SK-N-SH (cell line): ENCODE data around the gene CCDC188. TPM values are rescaled to one million over a fixed set of nuclear protein-coding genes. Genes with fewer than 3 reads are reported as not detected.

Experiments
- CTCF ChIA-PET: fragments of 300-600, 350-600 bp; formaldehyde crosslinking; extraction: SDS; loops from one replicate; lab custom pipeline; 2021; lab: Yijun Ruan, JAX
- POLR2A ChIA-PET: fragments of 350-600 bp; sonication (Branson Sonifier 250); formaldehyde crosslinking; extraction: SDS; loops from one replicate; lab custom pipeline; 2020; ENCODE audit warnings: antibody characterized with exemption, inconsistent platforms; lab: Yijun Ruan, JAX
- DNase-seq: peaks from one replicate; pipeline ENCODE4 v3.0.0; 2012
- H2AFZ ChIP-seq: fragments of 200-600 bp; sonication (generic); 2 replicates; pipeline ENCODE4 v1.8.1; 2016; ENCODE audit warnings: antibody characterized with exemption, mild to moderate bottlenecking, low read depth
- H3F3A ChIP-seq: fragments of 200-600 bp; sonication (generic); replicated peaks from 2 replicates; pipeline ENCODE3; 2016; ENCODE audit warnings: antibody characterized with exemption, mild to moderate bottlenecking; ENCODE audit not compliant: insufficient read depth
- H3K27ac ChIP-seq, 2 experiments: fragments of 200-500 bp in 1 of 2; fragments of 200-600 bp in 1 of 2; sonication (Bioruptor generic) in 1 of 2; sonication (generic), shearing (Covaris generic) in 1 of 2; 2 replicates each; pipeline versions ENCODE4 v1.5.1 to v1.6.1; 2014 to 2016; ENCODE audit warnings: low read depth in 2 of 2, inconsistent platforms in 1 of 2, low read length in 1 of 2, mild to moderate bottlenecking in 1 of 2, mixed read lengths in 1 of 2
- H3K27me3 ChIP-seq: fragments of 200-600 bp; sonication (generic), shearing (Covaris generic); 2 replicates; pipeline ENCODE4 v1.6.1; 2016; ENCODE audit warnings: mixed run types; ENCODE audit not compliant: insufficient read depth
- H3K36me3 ChIP-seq, 2 experiments: fragments of 200-500 bp in 1 of 2; fragments of 200-600 bp in 1 of 2; sonication (Bioruptor generic) in 1 of 2; sonication (generic) in 1 of 2; replicated peaks in 1 of 2; 2 replicates each; pipeline versions ENCODE3 to v1.5.1; 2014 to 2016; ENCODE audit warnings: low read length in 1 of 2, mild to moderate bottlenecking in 1 of 2; ENCODE audit not compliant: insufficient read depth in 2 of 2, control insufficient read depth in 1 of 2
- H3K4me1 ChIP-seq, 2 experiments: fragments of 200-500 bp in 1 of 2; fragments of 200-600 bp in 1 of 2; sonication (Bioruptor generic) in 1 of 2; sonication (generic), shearing (Covaris generic) in 1 of 2; 2 replicates each; pipeline versions ENCODE4 v1.5.1 to v1.6.1; 2014 to 2016; ENCODE audit warnings: low read depth in 1 of 2, low read length in 1 of 2, mixed run types in 1 of 2; ENCODE audit not compliant: insufficient read depth in 2 of 2, control insufficient read depth in 1 of 2
- H3K4me2 ChIP-seq: fragments of 200-600 bp; sonication (generic), shearing (Covaris generic); 2 replicates; pipeline ENCODE4 v1.6.1; 2017; ENCODE audit warnings: mixed run types
- H3K4me3 ChIP-seq, 2 experiments: fragments of 200-500 bp in 1 of 2; fragments of 200-600 bp in 1 of 2; sonication (Bioruptor generic) in 1 of 2; sonication (generic), shearing (Covaris generic) in 1 of 2; 2 replicates each; pipeline versions ENCODE4 v1.5.1 to v1.8.1; 2014 to 2016; ENCODE audit warnings: low read depth in 2 of 2, inconsistent platforms in 1 of 2, low read length in 1 of 2, mild to moderate bottlenecking in 1 of 2, mixed read lengths in 1 of 2, moderate library complexity in 1 of 2
- H3K79me2 ChIP-seq: fragments of 200-600 bp; sonication (generic); 2 replicates; pipeline ENCODE4 v1.8.1; 2017; ENCODE audit warnings: mild to moderate bottlenecking; ENCODE audit not compliant: insufficient read depth
- H3K9ac ChIP-seq: fragments of 200-600 bp; sonication (generic); 2 replicates; pipeline ENCODE4 v1.6.1; 2017; ENCODE audit warnings: mixed run types
- H3K9me2 ChIP-seq: fragments of 200-600 bp; sonication (generic); 2 replicates; pipeline ENCODE4 v1.6.1; 2017; ENCODE audit warnings: mixed run types
- H3K9me3 ChIP-seq: fragments of 200-600 bp; sonication (generic); 2 replicates; pipeline ENCODE4 v1.6.1; 2017; ENCODE audit warnings: mixed run types, mild to moderate bottlenecking, moderate library complexity
- H4K20me1 ChIP-seq: fragments of 200-600 bp; sonication (generic); 2 replicates; pipeline ENCODE4 v1.6.1; 2017; ENCODE audit warnings: mild to moderate bottlenecking, mixed run types; ENCODE audit not compliant: insufficient read depth
- CHD2 ChIP-seq: fragments of 150-350 bp; IDR thresholded peaks from 2 replicates; pipeline ENCODE4 v1.6.1; 2018; ENCODE audit warnings: low read length; ENCODE audit not compliant: partially characterized antibody
- EZH2phosphoT487 ChIP-seq: fragments of 200-600 bp; sonication (generic); IDR thresholded peaks from 2 replicates; pipeline ENCODE4 v1.6.1; 2017; ENCODE audit warnings: low read depth, mixed run types, mild to moderate bottlenecking, antibody characterized with exemption, moderate library complexity, borderline replicate concordance
- FOSL2 ChIP-seq: IDR thresholded peaks from 2 replicates; pipeline ENCODE4 v1.4.0; 2012; ENCODE audit warnings: low read depth, mild to moderate bottlenecking, moderate library complexity, borderline replicate concordance
- FOXJ3 ChIP-seq: sonication (generic); formaldehyde crosslinking; IDR thresholded peaks from 2 replicates; pipeline ENCODE4 v1.5.1; 2020; ENCODE audit warnings: mild to moderate bottlenecking, missing genetic modification reagents
- GABPA ChIP-seq: IDR thresholded peaks from 2 replicates; pipeline ENCODE4 v1.4.0; 2012; ENCODE audit warnings: low read depth, mild to moderate bottlenecking
- GATA2 ChIP-seq: sonication (generic); formaldehyde crosslinking; IDR thresholded peaks from 2 replicates; pipeline ENCODE4 v1.5.0; 2020; ENCODE audit warnings: mild to moderate bottlenecking, missing genetic modification reagents
- MAX ChIP-seq: IDR thresholded peaks from 2 replicates; pipeline ENCODE4 v1.4.0; 2012; ENCODE audit warnings: low read depth
- MEF2A ChIP-seq: IDR thresholded peaks from 2 replicates; pipeline ENCODE4 v1.4.0; 2012; ENCODE audit warnings: low read depth, borderline replicate concordance
- MXI1 ChIP-seq: IDR thresholded peaks from 2 replicates; pipeline ENCODE4 v1.6.1; 2012; ENCODE audit warnings: mild to moderate bottlenecking, low read depth, low read length, improper control_type of control experiment
- NRF1 ChIP-seq: IDR thresholded peaks from 2 replicates; pipeline ENCODE4 v1.6.1; 2012; ENCODE audit warnings: low read depth, mild to moderate bottlenecking, low read length
- PBX3 ChIP-seq: IDR thresholded peaks from 2 replicates; pipeline ENCODE4; 2012
- RAD21 ChIP-seq: IDR thresholded peaks from 2 replicates; pipeline ENCODE4 v1.6.1; 2012; ENCODE audit warnings: mild to moderate bottlenecking, low read length
- RCOR1 ChIP-seq: fragments of 150-350 bp; IDR thresholded peaks from 2 replicates; pipeline ENCODE4 v1.6.1; 2017; ENCODE audit warnings: antibody characterized with exemption, low read length
- REST ChIP-seq: IDR thresholded peaks from 2 replicates; pipeline ENCODE4 v1.6.1; 2012; ENCODE audit warnings: mild to moderate bottlenecking, low read depth, low read length, moderate library complexity
- RFX5 ChIP-seq: IDR thresholded peaks from 2 replicates; pipeline ENCODE4 v1.6.1; 2012; ENCODE audit warnings: mild to moderate bottlenecking, improper control_type of control experiment, low read length
- RXRA ChIP-seq: IDR thresholded peaks from 2 replicates; pipeline ENCODE4 v1.4.0; 2012; ENCODE audit warnings: low read depth, mild to moderate bottlenecking, borderline replicate concordance
- SIN3A ChIP-seq: IDR thresholded peaks from 2 replicates; pipeline ENCODE4 v1.6.1; 2012; ENCODE audit warnings: low read depth, mild to moderate bottlenecking, low read length, moderate library complexity, borderline replicate concordance
- USF2 ChIP-seq: fragments of 150-350 bp; IDR thresholded peaks from 2 replicates; pipeline ENCODE4 v1.6.1; 2017; ENCODE audit warnings: antibody characterized with exemption, low read length, low read depth, borderline replicate concordance
- ZBTB33 ChIP-seq: IDR thresholded peaks from 2 replicates; pipeline ENCODE4 v1.4.0; 2012; ENCODE audit warnings: low read depth, borderline replicate concordance
- WGBS: methylation state at CpG from one replicate; pipeline ENCODE4 v1.1.6; 2017; ENCODE audit warnings: low lambda C conversion rate; 5-methylcytosine and 5-hydroxymethylcytosine counted together
- polyA plus RNA-seq, 3 experiments: library from polyadenylated mRNA; depleted of rRNA; stranded (reverse); fragments of >200 nt; gene quantifications; 2 replicates each; pipeline ENCODE4 v1.2.3, GENCODE V29; 2012

Gene CCDC188
- polyA plus RNA-seq, 1 of the 3 experiments (the other 2 are of a cell fraction): 21.1 TPM

- no peaks in the 10 kb centered on the region for H3K9me3 ChIP-seq
- H3K4me1 ChIP-seq: no peaks in the 10 kb centered on the region; a peak in 1 of 4 replicates
- H3K4me2 ChIP-seq: no peak overlapping the region
- no peaks in the 10 kb centered on the region for H3K36me3 ChIP-seq
- WGBS: 34% methylated on average over 4 of the region's 13 CpGs
- no peak overlapping the region for H3K9ac ChIP-seq
- TF ChIP-seq RAD21 (no peak), EZH2phosphoT487 (no peak), RFX5 (no peak), ZBTB33 (no peak), GABPA (no peak), FOXJ3 (CRISPR knock-in tag) (no peak), REST (no peak), NRF1 (no peak), MEF2A (no peak), MXI1 (no peak), CHD2 (no peak), RCOR1 (no peak), MAX (no peak), SIN3A (no peak), FOSL2 (no peak), GATA2 (no peak), USF2 (no peak), RXRA (no peak), PBX3 (no peak)
- no peaks in the 10 kb centered on the region; the same call in 1 of the 2 replicates for H3K27me3 ChIP-seq
- no peak overlapping the region for H3K27ac ChIP-seq
- DNase-seq: no peak
- no peak overlapping the region for H3K4me3 ChIP-seq
- no peaks in the 10 kb centered on the region for H3K79me2 ChIP-seq
- no peaks in the 10 kb centered on the region for H4K20me1 ChIP-seq
- CTCF ChIA-PET: no interaction called here
- POLR2A ChIA-PET: no interaction called here
- H3K9me2 ChIP-seq: no peaks in the 10 kb centered on the region
- no peak overlapping the region for H2AFZ ChIP-seq
- no peaks in the 10 kb centered on the region for H3F3A ChIP-seq
These were observed 19.3 kb upstream of the CCDC188 start for GRCh38 chr22:20170170-20170569.
